Embryonic facial prominence (tissue), 1 donor: Measurements from ENCODE around the gene GDPD2.

ENCODE experiments used
- DNase-seq: peaks from one replicate; pipeline ENCODE4 v3.0.0-alpha.2; 2016; ENCODE audit errors: extremely low spot score

Gene GDPD2

GRCh38 chrX:70437921-70438665 is 15.0 kb downstream of the GDPD2 start:
- DNase-seq: no peak

GRCh38 chrX:70439016-70439415 is 15.9 kb downstream of the GDPD2 start:
- DNase-seq: no peak

- no peak for DNase-seq
Observed at GRCh38 chrX:70442224-70442623, 19.1 kb downstream of the GDPD2 start.

GRCh38 chrX:70444326-70444945 is 21.3 kb downstream of the GDPD2 start, which contains the start of gene DLG3:
DLG3 (plus strand) TSS chrX:70444835; CDS start chrX:70445202, 367 bp downstream.
- no peak for DNase-seq

- DNase-seq: no peak
Observed at GRCh38 chrX:70444946-70445656, 22.0 kb downstream of the GDPD2 start.

- DNase-seq: no peak
Observed at GRCh38 chrX:70445951-70446350, 22.8 kb downstream of the GDPD2 start.

- DNase-seq: no peak
Observed at GRCh38 chrX:70446380-70447350, 23.6 kb downstream of the GDPD2 start.

GRCh38 chrX:70449457-70449966 is 26.4 kb downstream of the GDPD2 start:
- DNase-seq: no peak

GRCh38 chrX:70452143-70452733 is 29.1 kb downstream of the GDPD2 start:
- DNase-seq: no peak

- no peak for DNase-seq
Observed at GRCh38 chrX:70453024-70453618, 30.0 kb downstream of the GDPD2 start.

- DNase-seq: peak; percentile 47
Observed at GRCh38 chrX:70454441-70455365, 31.6 kb downstream of the GDPD2 start.

GRCh38 chrX:70455366-70456202 is 32.5 kb downstream of the GDPD2 start:
- DNase-seq: no peak

- no peak for DNase-seq
Observed at GRCh38 chrX:70456256-70456655, 33.1 kb downstream of the GDPD2 start.

- DNase-seq: no peak
Observed at GRCh38 chrX:70461026-70461425, 37.9 kb downstream of the GDPD2 start.

GRCh38 chrX:70464051-70464450 is 40.9 kb downstream of the GDPD2 start:
- DNase-seq: no peak

GRCh38 chrX:70466968-70467367 is 43.9 kb downstream of the GDPD2 start:
- no peak for DNase-seq

- DNase-seq: no peak
Observed at GRCh38 chrX:70468709-70469108, 45.6 kb downstream of the GDPD2 start.

GRCh38 chrX:70470850-70471289 is 47.8 kb downstream of the GDPD2 start:
- DNase-seq: no peak
